Measurements from ENCODE around the gene SLC51B.
A peak's percentile ranks its signal among the peaks of the same experiment; 100 is the strongest.
"Not testable (repeated sequence)": the region's sequence is repeated elsewhere in the genome, so short reads cannot be mapped to it uniquely, and the experiment has no call there.

Gene SLC51B

GRCh38 chr15:65044724-65045481 is at the start of gene SLC51B:
Gene SLC51B, plus strand, starts transcription at chr15:65045387. Its CDS starts 4,618 bp downstream, at chr15:65050005.
- DNase-seq = peak in 2 of 3 experiments; percentile 17 to 66

DNA sequence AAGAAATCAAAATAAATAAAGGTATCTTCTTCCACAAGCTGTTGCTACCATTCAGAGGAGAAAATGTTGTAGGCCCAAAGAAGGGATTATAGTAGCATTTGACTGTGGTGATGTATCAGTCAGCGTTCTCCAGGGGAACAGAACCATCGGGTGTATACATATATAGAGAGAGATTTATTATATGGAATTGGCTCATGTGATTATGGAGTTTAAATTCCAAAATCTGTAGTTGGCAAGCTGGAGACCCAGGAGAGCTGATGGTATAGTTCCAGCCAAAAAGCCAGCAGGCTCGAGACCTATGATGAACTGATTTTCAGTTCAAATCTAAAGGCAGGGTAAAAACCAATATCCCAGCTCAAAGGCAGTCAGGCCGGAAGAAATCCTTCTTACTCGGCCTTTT is 48.1 kb upstream of the SLC51B start:
- DNase-seq = no peak

DNA sequence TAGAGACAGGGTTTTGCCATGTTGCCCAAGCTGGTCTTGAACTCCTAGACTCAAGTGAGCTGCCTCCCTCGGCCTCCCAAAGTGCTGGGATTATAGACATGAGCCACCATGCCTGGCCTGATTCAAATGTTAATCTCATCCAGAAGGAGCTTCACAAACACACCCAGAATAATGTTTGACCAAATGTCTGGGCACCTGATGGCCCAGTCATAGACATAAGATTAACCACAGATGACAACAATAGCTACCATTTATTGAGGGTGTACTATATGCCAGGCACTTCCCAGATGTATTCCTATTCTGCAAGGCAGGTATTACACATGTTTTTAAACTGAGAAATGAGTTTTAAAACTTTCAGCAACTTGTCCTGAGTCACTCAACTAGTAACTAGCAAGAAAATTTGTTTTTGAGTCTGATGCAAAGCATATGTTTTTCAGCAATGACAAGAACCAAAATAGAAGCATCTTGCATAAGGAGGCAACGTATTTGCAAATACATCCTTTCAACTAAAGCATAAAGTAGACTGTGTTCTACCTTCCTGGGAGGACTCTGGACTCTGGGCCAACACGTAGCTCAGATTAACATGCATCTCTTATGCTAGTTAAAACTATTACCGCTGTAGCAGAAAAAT is 47.3 kb upstream of the SLC51B start:
- no peak for DNase-seq

DNA sequence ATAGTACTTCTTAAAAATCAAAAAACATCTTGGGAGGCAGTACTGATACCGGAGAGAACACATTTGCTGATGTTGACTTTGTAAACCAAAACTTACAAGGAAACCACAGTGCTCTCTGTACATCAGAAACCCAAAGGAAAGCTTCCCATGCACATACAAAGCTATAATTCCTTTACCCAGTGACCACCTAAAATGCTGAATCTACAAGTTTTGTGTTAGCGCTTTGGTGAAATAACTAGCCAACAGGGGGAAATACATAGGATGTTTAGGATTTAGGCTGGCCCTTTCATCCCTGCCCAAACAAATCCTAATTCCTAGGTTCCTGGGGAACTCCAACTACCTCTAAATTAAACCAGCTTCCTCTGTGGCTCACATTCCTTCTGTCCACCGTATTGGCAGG is 40.2 kb upstream of the SLC51B start:
- no peak for DNase-seq

DNA sequence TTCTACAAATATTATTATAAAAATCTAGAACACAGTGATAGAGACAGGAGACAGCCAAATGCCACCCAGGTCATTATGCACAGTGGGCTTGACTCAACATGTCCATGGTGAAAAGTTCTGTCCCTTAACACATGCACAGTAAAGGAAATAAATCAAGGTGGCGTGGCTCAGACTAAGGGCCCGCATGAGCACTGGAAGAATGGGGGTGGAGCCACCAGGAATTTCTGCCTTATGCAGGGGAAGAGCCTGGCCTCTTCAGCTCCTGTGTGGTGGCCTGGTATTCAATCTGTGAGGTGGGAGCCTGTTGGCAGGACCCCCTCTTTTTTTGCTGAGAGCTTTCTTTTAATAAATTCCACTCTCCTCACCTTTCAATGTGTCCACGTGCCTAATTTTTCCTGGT is 38.3 kb upstream of the SLC51B start:
- DNase-seq = no peak

DNA sequence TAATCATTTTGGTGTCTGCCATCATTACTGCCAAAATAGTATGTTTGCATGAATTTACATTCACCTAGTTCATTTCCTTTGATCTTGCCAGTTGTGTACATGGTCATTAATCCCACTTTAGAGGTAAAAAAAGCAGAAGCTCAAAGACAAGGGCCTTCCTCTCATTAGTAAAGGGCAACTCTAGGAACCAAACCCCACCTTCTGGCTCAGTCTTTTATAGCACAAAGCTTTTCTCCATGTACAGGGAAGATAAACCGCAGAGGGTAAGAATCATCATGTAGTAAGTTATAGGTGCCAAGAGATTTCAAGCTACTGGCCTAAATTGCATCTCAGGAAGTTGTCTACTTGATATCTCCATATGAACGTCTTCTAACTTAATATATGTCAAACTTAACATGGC is 36.2 kb upstream of the SLC51B start:
- peak in 1 of 3 experiments; percentile 32 for DNase-seq

DNA sequence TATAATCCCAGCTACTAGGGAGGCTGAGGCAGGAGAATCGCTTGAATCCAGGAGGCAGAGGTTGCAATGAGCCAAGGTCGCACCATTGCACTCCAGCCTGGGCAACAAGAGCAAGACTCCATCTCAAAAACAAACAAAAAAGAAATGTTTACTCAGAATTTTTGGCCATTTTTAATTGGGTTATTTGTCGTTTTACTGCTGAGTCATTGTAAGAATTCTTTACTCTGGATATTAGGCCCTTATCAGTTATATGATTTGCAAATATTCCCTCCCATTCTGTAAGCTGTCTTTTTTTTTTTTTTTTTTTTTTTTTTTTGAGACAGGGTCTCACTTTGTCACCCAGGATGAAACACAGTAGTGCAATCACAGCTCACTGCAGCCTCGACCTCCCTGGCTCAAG is 34.0 kb upstream of the SLC51B start:
- DNase-seq = not testable (repeated sequence)

DNA sequence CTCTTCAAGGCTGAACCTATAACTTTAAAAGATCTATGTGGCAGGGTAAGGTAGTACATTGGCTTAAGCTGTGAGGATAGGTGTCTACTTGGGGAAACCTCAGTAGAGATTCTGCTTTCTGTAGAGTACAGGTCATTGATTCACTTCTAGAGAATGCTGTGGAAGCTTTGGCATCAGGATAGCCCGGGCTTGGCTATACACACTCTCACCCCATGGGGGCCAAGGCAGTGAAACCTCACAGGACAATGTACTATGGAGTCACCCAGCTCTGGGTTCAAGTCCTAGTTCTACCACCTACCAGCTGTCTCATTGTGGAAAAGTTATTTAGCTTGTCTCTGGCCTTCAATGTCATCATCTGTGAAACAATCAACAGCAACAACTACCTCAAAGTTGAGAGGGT is 24.8 kb upstream of the SLC51B start:
- DNase-seq = no peak

- no peak for DNase-seq
Measured at GRCh38 chr15:65021488-65021887, 23.7 kb upstream of the SLC51B start.

GRCh38 chr15:65026756-65027155 is 18.4 kb upstream of the SLC51B start:
- DNase-seq = no peak

GRCh38 chr15:65027593-65027992 is 17.6 kb upstream of the SLC51B start:
- DNase-seq = no peak

DNA sequence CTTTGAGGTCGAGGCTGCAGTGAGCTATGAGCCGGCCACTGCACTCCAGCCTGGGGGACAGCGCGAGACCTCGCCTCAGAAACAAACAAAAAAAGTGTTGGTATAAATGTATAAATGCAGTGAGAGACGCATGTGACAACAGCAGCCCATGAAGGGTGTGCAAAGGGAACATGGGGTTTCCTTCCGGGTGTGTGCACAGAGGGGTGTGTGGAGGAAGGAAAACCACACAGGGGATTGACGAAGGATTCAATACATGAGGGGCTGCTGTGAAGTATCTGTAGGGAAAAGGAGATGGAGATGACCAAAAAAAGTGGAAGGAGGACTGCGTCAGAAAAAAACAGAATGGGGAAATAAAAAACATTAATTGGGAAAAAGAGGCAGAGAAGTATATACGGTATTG is 16.8 kb upstream of the SLC51B start:
- DNase-seq = no peak

- DNase-seq = peak; percentile 75 to 95 (median 95)
Measured at GRCh38 chr15:65028921-65029735, 16.1 kb upstream of the SLC51B start, which contains the start of gene MTFMT. Gene MTFMT, minus strand, starts transcription at chr15:65029639. Its CDS starts 26 bp downstream, at chr15:65029613.

- DNase-seq = no peak
Measured at GRCh38 chr15:65029736-65030208, 15.4 kb upstream of the SLC51B start.

GRCh38 chr15:65032801-65033537 is 12.2 kb upstream of the SLC51B start:
- peak in 2 of 3 experiments; percentile 14 to 64 for DNase-seq

GRCh38 chr15:65033659-65034269 is 11.4 kb upstream of the SLC51B start:
- DNase-seq = peak in 2 of 3 experiments; percentile 36 to 73

DNA sequence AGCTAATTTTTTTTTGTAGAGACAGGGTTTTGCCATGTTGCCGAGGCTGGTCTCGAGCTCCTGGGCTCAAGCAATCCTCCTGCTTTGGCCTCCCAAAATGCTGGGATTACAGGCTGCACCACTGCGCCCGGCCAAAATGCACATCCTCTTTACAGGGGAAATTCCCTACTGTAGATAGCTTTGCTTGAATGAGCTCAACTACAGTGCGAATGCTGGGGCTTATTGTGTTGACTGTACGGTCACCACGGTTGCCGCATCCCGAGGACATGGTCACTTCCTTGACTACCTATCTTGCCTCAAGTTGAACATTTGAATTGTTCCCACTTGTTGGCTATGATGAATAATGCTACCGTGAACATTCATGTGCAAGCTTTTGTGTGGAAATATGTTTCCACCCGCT is 10.5 kb upstream of the SLC51B start:
- DNase-seq = no peak

GRCh38 chr15:65037309-65037708 is 7.9 kb upstream of the SLC51B start:
- no peak for DNase-seq

GRCh38 chr15:65038428-65038827 is 6.8 kb upstream of the SLC51B start:
- DNase-seq = no peak

GRCh38 chr15:65038836-65039235 is 6.4 kb upstream of the SLC51B start:
- DNase-seq = no peak

DNA sequence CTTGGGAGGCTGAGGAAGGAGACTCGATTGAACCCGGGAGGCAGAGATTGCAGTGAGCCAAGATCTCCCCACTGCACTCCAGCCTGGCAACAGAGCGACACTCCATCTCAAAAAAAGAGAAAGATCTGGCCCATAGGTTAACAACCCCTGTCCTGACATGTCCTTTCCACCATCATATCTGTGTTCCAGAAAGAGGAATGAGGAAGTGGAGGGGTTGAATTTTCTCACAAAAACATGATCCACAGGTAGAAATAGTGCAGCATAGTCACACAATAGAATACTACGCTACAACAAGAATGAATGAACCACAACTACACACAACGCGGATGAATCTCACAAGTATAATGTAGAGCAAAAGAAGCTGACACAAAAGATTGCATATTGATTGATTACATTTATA is 4.7 kb upstream of the SLC51B start:
- DNase-seq = no peak

GRCh38 chr15:65041787-65042186 is 3.4 kb upstream of the SLC51B start:
- no peak for DNase-seq

Measured in NCI-H1417 (cell line).